LNCaP clone FGC (cell line): Measurements from ENCODE around the gene UBASH3A.

ENCODE experiments used
- DNase-seq: peaks from one replicate; pipeline ENCODE4 v3.0.0-alpha.2; 2011; ENCODE audit warnings: low read depth
- H3K4me3 ChIP-seq: 2 replicates; pipeline ENCODE4 v1.5.1; 2011; ENCODE audit warnings: mild to moderate bottlenecking, low read depth, low read length, control low read depth
- CTCF ChIP-seq: IDR thresholded peaks from 2 replicates; pipeline ENCODE4 v1.5.1; 2012; ENCODE audit warnings: mild to moderate bottlenecking; ENCODE audit not compliant: control insufficient read depth, insufficient read depth; ENCODE audit errors: extremely low read depth

UBASH3A gene

DNA sequence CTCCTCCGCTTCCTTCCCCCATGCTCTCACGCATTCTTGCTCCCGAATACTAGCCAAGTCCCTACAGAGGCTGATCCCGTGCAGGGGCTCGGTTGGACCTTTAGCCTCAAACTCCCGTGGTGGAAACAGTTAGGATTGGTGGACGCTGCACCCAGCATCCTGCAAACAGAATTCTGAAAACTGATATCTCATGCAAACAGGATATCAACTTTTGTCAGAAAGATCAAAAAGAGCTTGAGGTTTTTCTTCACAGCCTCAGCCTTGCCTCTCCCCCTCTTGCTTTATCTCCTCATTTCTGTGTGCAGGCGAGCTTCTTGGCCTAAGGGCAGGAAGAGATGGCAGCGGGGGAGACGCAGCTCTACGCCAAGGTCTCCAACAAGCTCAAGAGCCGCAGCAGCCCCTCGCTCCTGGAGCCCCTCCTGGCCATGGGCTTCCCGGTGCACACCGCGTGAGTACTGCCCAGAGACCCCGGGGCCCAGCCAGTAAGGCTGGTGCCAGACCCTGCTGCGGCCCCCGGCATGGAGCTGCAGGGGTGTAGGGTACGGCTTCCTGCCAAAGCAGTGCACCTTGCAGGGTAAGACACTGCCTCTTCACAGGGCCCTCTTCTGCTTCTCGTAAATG, at the start of gene UBASH3A:
TSS of gene UBASH3A (plus strand) at position 292 of the 621 bp plus-strand sequence. CDS start at position 336, 44 bp downstream.
- no peak for DNase-seq
- no peak within 1 kb of the TSS for H3K4me3 ChIP-seq
- TF ChIP-seq CTCF = no peak

- no peak for TF ChIP-seq CTCF
- DNase-seq = no peak
- H3K4me3 ChIP-seq = no peak overlapping the region
These were observed 47.7 kb upstream of the UBASH3A start for GRCh38 chr21:42356046-42356445.

DNA sequence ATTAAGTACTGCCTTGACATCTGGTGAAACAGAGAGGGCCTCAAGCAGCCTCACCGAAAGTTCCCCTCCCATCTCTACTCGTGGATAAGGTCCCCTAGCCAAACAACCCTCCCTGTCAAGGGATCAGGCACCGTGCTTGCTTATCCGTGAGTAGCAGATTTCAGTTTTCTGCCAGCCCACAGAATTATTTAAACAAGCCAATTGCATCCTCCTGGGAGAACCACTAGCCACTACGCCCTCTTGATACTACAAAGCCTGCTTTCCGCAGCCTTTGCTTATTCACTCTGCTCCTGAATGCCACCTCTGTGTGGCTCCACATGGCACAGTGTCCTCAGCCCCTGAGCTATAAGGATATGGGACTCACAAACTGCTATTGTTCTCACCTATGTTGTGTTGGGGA, 47.1 kb upstream of the UBASH3A start:
- H3K4me3 ChIP-seq = no peak overlapping the region
- no peak for TF ChIP-seq CTCF
- DNase-seq = no peak

- no peak for TF ChIP-seq CTCF
- no peak overlapping the region for H3K4me3 ChIP-seq
These were observed 46.4 kb upstream of the UBASH3A start for GRCh38 chr21:42357307-42357706.

DNA sequence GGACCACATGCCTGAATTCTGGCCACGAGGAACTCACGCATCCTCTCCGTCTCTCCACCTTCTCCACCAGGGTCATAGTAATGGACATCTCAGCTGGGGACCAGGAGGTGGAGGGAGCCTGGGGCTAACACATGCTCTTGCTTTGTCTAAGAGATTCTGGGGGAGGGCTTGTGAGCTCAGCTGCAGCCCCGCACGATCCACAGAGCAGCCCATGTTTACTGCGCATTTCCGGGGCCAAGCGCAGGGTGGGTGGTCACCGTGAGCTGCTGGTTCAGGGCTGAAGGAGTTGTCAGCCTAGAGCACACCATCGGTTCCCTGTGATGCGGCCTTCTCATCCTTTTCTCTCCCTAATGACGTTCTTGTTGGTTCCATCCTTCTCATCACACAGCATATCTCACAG, 45.4 kb upstream of the UBASH3A start:
- no peak overlapping the region for H3K4me3 ChIP-seq
- no peak for DNase-seq
- TF ChIP-seq CTCF = no peak

More at GRCh38 chr21:42357307-42357706, 46.4 kb upstream of the UBASH3A start:
- no peak for DNase-seq

- TF ChIP-seq CTCF = no peak
- no peak for DNase-seq
- no peak overlapping the region for H3K4me3 ChIP-seq
These were observed 44.8 kb upstream of the UBASH3A start for GRCh38 chr21:42358937-42359336.

DNA sequence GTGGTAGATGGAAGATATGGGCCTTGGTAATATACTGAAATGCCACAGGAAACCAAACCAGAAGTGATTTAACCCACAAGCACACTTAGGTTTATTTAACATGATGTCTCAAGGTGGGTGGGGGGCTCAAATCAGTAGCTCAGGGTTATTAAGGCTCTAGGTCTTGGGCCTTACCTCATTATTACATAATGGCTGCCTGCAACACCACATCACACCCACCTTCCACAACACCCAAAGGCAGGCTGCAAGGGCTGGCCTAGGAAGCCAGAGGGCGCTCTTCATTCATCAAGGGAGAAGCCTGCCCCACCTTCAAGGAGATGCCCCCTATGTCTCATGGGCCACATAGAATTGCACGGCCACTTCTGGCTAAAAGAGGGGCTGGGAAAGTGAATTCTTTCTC, 43.4 kb upstream of the UBASH3A start:
- DNase-seq = no peak
- no peak for TF ChIP-seq CTCF
- H3K4me3 ChIP-seq = no peak overlapping the region
